Mucosa of descending colon (tissue), 3 donors: ENCODE data around the gene DCHS2. TPM values are rescaled to one million over a fixed set of nuclear protein-coding genes. Genes with fewer than 3 reads are reported as not detected.

Experiments
- ATAC-seq: fragments of 200-7000 bp; cut with Tn5 transposase; one replicate; pipeline ENCODE4 v1.9.1; 2020; ENCODE audit warnings: mild to moderate bottlenecking, moderate library complexity
- DNase-seq, 3 donors: peaks; one replicate each; pipeline ENCODE4 v3.0.0-alpha.2; 2020
- H3K36me3 ChIP-seq: fragments of 200-600 bp; one replicate; pipeline ENCODE4 v1.8.0; 2021; ENCODE audit warnings: low read depth, mild to moderate bottlenecking
- H3K4me1 ChIP-seq: fragments of 200-600 bp; one replicate; pipeline ENCODE4 v1.8.0; 2021; ENCODE audit warnings: low read depth, mild to moderate bottlenecking
- H3K4me3 ChIP-seq: fragments of 200-600 bp; one replicate; pipeline ENCODE4 v1.8.0; 2021; ENCODE audit warnings: mild to moderate bottlenecking
- H3K9me3 ChIP-seq: fragments of 200-600 bp; one replicate; pipeline ENCODE4 v1.8.0; 2021; ENCODE audit warnings: mild to moderate bottlenecking
- intact Hi-C, 2 donors: fragments of 100-400 bp; cut with DNase I in 1 of 2; cut with micrococcal nuclease in 1 of 2; formaldehyde crosslinking; loops; one replicate each; pipeline versions ENCODE4 v1.11.0 to v1.11.1; 2022; cut with DNase I, micrococcal nuclease
- total RNA-seq, 3 donors: library from RNA; stranded (reverse); fragmentation: NEBNext Ultra II Directional in 2 of 3; extraction: Animal tissue kit (Norgen Biotek cat#: 25700) in 2 of 3; gene quantifications; one replicate each; pipeline versions ENCODE4 v1.2.1 to v1.2.4, GENCODE V29; 2021 to 2023
- TF ChIP-seq, protein P1 (sequence below): fragments of 200-600 bp; IDR thresholded peaks from one replicate; pipeline ENCODE4 v1.8.0; 2022; ENCODE audit warnings: antibody characterized with exemption, mild to moderate bottlenecking
- donor health status: DM: no; HTN: no; CAD: no; lungs with moderate emphysema.
- donor health status: DM: no; HTN: no; CAD: no.
- donor health status: DM: no; HTN: yes; CAD: no.

Gene DCHS2
- total RNA-seq, 3 donors from 2014 or later: 0.58 to 9.6 (median 1.1) TPM

DNA sequence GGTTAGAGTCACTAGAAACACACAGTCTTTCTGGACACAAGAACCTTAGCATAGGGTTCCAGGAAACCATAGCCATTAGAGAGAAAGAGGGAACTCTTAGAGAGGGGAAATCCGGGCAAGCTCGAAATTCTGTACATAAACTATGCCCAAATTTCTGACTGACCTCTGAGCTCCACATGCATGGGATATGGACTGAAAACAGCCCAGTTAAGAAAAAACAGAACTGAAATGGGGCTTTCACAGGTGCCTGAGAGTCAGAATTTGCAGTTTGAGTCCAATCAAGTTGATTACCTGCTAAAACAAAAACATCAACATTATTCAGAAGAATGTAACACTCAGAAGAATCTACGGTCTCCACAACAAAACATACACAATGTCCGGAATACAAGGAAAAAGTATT lies 13.1 kb downstream of the DCHS2 start:
- DNase-seq (no peak), ATAC-seq (no peak)
- Histone ChIP-seq H3K9me3 (no peaks in the 10 kb centered on the region), H3K4me1 (no peaks in the 10 kb centered on the region), H3K4me3 (no peak overlapping the region), H3K36me3 (no peaks in the 10 kb centered on the region)
- TF ChIP-seq, protein P1, sequence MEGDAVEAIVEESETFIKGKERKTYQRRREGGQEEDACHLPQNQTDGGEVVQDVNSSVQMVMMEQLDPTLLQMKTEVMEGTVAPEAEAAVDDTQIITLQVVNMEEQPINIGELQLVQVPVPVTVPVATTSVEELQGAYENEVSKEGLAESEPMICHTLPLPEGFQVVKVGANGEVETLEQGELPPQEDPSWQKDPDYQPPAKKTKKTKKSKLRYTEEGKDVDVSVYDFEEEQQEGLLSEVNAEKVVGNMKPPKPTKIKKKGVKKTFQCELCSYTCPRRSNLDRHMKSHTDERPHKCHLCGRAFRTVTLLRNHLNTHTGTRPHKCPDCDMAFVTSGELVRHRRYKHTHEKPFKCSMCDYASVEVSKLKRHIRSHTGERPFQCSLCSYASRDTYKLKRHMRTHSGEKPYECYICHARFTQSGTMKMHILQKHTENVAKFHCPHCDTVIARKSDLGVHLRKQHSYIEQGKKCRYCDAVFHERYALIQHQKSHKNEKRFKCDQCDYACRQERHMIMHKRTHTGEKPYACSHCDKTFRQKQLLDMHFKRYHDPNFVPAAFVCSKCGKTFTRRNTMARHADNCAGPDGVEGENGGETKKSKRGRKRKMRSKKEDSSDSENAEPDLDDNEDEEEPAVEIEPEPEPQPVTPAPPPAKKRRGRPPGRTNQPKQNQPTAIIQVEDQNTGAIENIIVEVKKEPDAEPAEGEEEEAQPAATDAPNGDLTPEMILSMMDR: no peak
- intact Hi-C loops: no loop called here

DNA sequence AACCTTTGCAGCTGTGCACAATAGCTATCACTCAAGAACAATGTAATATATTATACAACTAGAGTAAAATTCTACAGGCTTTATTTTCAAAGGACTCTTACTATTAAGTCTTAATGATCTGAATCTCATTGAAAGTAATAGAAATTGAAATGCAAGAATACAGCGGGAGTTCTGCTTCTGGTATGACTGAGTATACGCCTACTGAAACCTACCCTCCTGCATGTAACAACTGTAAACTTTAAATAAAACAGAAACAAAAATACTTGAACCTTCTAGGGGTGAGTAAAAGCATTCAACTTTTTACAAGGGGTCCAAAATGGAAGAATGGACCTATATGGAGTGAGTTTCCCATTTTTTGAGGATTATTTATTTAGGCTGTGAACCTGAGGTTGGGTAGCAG lies 13.5 kb downstream of the DCHS2 start:
- TF ChIP-seq, protein P1: no peak
- Histone ChIP-seq H3K36me3 (no peaks in the 10 kb centered on the region), H3K4me1 (no peaks in the 10 kb centered on the region), H3K9me3 (no peaks in the 10 kb centered on the region), H3K4me3 (no peak overlapping the region)
- no peak for ATAC-seq
- DNase-seq: no peak
- intact Hi-C loops: no loop called here

DNA sequence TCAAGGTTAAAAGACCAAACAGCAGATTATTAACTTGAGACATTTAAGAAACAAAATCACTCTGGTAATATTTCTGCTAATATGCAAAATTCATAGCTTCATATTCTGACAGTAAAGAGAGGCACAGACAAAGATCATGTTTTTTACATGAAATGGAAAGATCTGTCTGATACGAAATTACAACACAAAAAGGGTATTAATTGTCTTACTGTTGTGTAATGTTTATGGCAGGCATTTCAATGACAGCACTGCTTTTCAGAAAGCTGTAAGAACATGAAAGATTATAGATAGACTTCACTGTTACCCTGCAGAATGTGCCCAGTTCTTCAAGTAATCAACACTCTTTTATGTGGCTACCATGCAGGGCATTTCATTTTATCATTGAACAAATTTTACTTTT lies 15.4 kb downstream of the DCHS2 start:
- TF ChIP-seq, protein P1: no peak
- Histone ChIP-seq H3K4me1 (no peaks in the 10 kb centered on the region), H3K9me3 (no peaks in the 10 kb centered on the region), H3K36me3 (no peaks in the 10 kb centered on the region), H3K4me3 (no peak overlapping the region)
- intact Hi-C loops: no loop called here
- DNase-seq (no peak), ATAC-seq (no peak)

DNA sequence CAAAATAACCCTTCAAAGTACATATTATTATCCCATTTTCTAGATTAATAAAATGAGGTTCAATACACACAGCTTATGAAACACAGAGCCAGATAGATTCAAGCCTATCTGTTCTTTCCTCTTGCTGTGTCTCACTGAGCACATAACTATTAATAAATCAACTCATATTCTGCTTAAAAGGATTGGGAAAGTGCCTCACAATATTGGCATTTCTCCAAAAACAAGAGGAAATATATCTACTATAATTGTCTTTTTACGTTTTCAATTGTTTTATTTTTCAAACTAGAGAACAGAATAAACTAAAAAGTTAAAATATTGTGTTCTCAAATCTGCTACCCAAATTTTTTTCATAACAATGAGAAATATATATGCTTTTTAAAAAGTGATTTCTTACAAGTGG lies 15.8 kb downstream of the DCHS2 start:
- no peaks in the 10 kb centered on the region for H3K36me3 ChIP-seq
- ATAC-seq: no peak
- TF ChIP-seq, protein P1: no peak

DNA sequence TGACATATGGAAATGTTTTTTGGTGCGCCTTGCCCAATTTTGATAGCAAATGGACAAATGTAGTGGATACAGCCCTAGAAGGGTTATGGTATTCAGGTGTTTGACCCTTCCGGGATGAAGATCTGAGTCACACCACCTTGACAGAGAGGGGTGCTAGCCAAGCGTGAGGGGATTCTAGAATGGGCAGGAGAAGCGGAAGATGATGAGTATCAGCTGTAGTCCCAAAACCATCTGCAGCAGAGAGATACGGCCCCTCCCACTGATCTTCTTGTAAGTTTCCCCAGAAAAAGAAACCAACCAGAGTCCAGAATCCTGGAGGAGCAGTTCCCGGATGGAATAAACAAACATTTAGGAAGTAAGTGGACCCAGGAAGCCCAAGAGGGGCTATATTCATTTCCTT lies 18.1 kb downstream of the DCHS2 start:
- no peaks in the 10 kb centered on the region for H3K4me1 ChIP-seq
- intact Hi-C loops: no loop called here
- H3K36me3 ChIP-seq: no peaks in the 10 kb centered on the region
- DNase-seq (no peak), ATAC-seq (no peak)
- TF ChIP-seq, protein P1: no peak
- no peaks in the 10 kb centered on the region for H3K9me3 ChIP-seq
- H3K4me3 ChIP-seq: no peak overlapping the region

More for the DNA sequence above, 15.8 kb downstream of the DCHS2 start:
- Histone ChIP-seq H3K4me1 (no peaks in the 10 kb centered on the region), H3K4me3 (no peak overlapping the region), H3K9me3 (no peaks in the 10 kb centered on the region)
- no peak for DNase-seq
- intact Hi-C loops: no loop called here

DNA sequence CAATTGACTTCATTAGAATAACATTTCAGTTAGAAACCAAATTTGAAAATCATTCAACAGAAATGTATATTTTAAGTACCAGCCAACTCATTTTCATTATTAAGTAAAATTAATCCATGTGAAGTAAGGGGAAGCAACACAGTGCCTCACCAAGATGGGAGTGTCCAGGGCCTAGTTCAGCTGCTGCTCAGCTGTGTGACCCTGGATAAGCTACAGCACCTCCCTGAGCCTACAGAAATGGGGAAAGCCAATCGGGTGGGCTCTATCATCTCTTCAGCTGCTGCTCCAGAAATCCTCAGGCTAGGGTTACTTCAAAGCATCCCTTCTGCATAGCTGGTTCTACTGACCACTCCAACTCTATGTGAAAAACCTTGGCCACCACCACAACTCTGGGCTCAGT lies 18.7 kb downstream of the DCHS2 start:
- no peaks in the 10 kb centered on the region for H3K36me3 ChIP-seq
- intact Hi-C loops: no loop called here
- DNase-seq: no peak
- no peak for ATAC-seq
- no peak overlapping the region for H3K4me3 ChIP-seq
- TF ChIP-seq, protein P1: no peak
- H3K9me3 ChIP-seq: no peaks in the 10 kb centered on the region
- no peaks in the 10 kb centered on the region for H3K4me1 ChIP-seq
